HepG2 (cell line): ENCODE data around the gene GAL3ST3. TPM values are rescaled to one million over a fixed set of nuclear protein-coding genes. Genes with fewer than 3 reads are reported as not detected.
"Not testable (repeated sequence)": the region's sequence is repeated elsewhere in the genome, so short reads cannot be mapped to it uniquely, and the experiment has no call there.

ENCODE experiments used
- ATAC-seq: fragments of 200-7000 bp; cut with Tn5 transposase; 3 replicates; pipeline ENCODE4 v1.9.1; 2020; ENCODE audit warnings: mild to moderate bottlenecking, moderate library complexity
- BruUV-seq: library from RNA; stranded (reverse); fragments of 400-500 nt; replicated peaks from 2 replicates; lab custom pipeline; 2021; lab: Mats Ljungman, UMichigan
- CTCF ChIA-PET: fragments of 300-600 bp; formaldehyde crosslinking; extraction: SDS; loops from one replicate; lab custom pipeline; 2021; ENCODE audit warnings: low total read pairs, inconsistent platforms, low intra/inter-chr PET ratio; lab: Yijun Ruan, JAX
- POLR2A ChIA-PET: fragments of 350-600 bp; sonication (Branson Sonifier 250); formaldehyde crosslinking; loops from one replicate; lab custom pipeline; 2020; ENCODE audit warnings: antibody characterized with exemption, inconsistent platforms; lab: Yijun Ruan, JAX
- DNase-seq: peaks from one replicate; pipeline ENCODE4 v3.0.0-alpha.2; 2015; ENCODE audit warnings: low spot score
- FAIRE-seq: peaks from 3 replicates; lab custom pipeline; 2011; peaks lifted over from hg19 to GRCh38; lab: Jason Lieb, UNC
- H2AFZ ChIP-seq: one replicate; pipeline ENCODE4 v1.6.1; 2011; ENCODE audit warnings: low read length, inconsistent platforms
- H3K27ac ChIP-seq: fragments of 300-600 bp; 3 replicates; pipeline ENCODE4 v1.8.0; 2011; ENCODE audit warnings: mixed run types, mild to moderate bottlenecking, mixed read lengths, low read length, inconsistent platforms; ENCODE audit not compliant: insufficient read depth; ENCODE audit errors: extremely low read length
- H3K27me3 ChIP-seq, 2 experiments: fragments of 200-600 bp in 1 of 2; 2 replicates in 1 of 2; 3 replicates in 1 of 2; pipeline versions ENCODE4 v1.6.0 to v1.8.0; 2011; ENCODE audit warnings: low read length in 2 of 2, mild to moderate bottlenecking in 2 of 2, moderate library complexity in 2 of 2, inconsistent platforms in 1 of 2; ENCODE audit not compliant: insufficient read depth in 2 of 2, control insufficient read depth in 1 of 2
- H3K36me3 ChIP-seq, 2 experiments: fragments of 200-600 bp in 1 of 2; replicated peaks in 1 of 2; 2 replicates in 1 of 2; 3 replicates in 1 of 2; pipeline versions ENCODE4 v1.5.1 to v1.8.0; 2011; ENCODE audit warnings: low read length in 2 of 2, inconsistent platforms in 1 of 2; ENCODE audit not compliant: insufficient read depth in 2 of 2, control insufficient read depth in 1 of 2
- H3K4me1 ChIP-seq: 2 replicates; pipeline ENCODE4 v1.5.1; 2012; ENCODE audit warnings: low read length, inconsistent platforms; ENCODE audit not compliant: insufficient read depth
- H3K4me2 ChIP-seq: 2 replicates; pipeline ENCODE4 v1.6.0; 2011; ENCODE audit warnings: low read depth, low read length, inconsistent platforms
- H3K4me3 ChIP-seq, 3 experiments: fragments of 200-600 bp in 1 of 3; sonication (generic), shearing (Covaris generic) in 1 of 3; replicated peaks in 1 of 3; 2 replicates each; pipeline ENCODE4 v1.5.1; 2011 to 2016; ENCODE audit warnings: low read length in 3 of 3, inconsistent platforms in 2 of 3, low read depth in 2 of 3, mild to moderate bottlenecking in 2 of 3, control low read depth in 1 of 3, mixed read lengths in 1 of 3; ENCODE audit not compliant: insufficient read depth in 1 of 3
- H3K79me2 ChIP-seq: one replicate; pipeline ENCODE4 v1.6.1; 2011; ENCODE audit warnings: low read length, inconsistent platforms; ENCODE audit not compliant: insufficient read depth
- H3K9ac ChIP-seq: 2 replicates; pipeline ENCODE4 v1.6.0; 2011; ENCODE audit warnings: mild to moderate bottlenecking, low read depth, low read length, inconsistent platforms; ENCODE audit not compliant: insufficient read depth
- H3K9me3 ChIP-seq: 2 replicates; pipeline ENCODE4 v1.5.1; 2012; ENCODE audit warnings: mild to moderate bottlenecking, low read length
- H4K20me1 ChIP-seq: 2 replicates; pipeline ENCODE4 v1.6.0; 2011; ENCODE audit warnings: inconsistent platforms, mild to moderate bottlenecking, low read length, moderate library complexity; ENCODE audit not compliant: insufficient read depth
- ATM ChIP-seq: fragments of 450-650 bp; IDR thresholded peaks from 2 replicates; pipeline ENCODE4 v1.7.1; 2017; ENCODE audit warnings: mild to moderate bottlenecking, borderline replicate concordance
- CENPX ChIP-seq: sonication (generic); formaldehyde crosslinking; IDR thresholded peaks from 2 replicates; pipeline ENCODE4 v1.9.0; 2021; ENCODE audit warnings: mild to moderate bottlenecking, missing genetic modification reagents, moderate library complexity
- FOSL1 ChIP-seq: sonication (generic); formaldehyde crosslinking; IDR thresholded peaks from 2 replicates; pipeline ENCODE4 v1.9.0; 2021; ENCODE audit warnings: missing genetic modification reagents, borderline replicate concordance
- ISX ChIP-seq: sonication (generic); formaldehyde crosslinking; conservative IDR thresholded peaks from 2 replicates; pipeline ENCODE4 v1.5.0; 2020; ENCODE audit warnings: missing genetic modification reagents
- NFYB ChIP-seq: sonication (generic); formaldehyde crosslinking; IDR thresholded peaks from 2 replicates; pipeline ENCODE4 v1.4.0; 2020; ENCODE audit warnings: missing genetic modification reagents
- NR2F1 ChIP-seq, 2 experiments: fragments of 450-650 bp in 1 of 2; formaldehyde crosslinking in 1 of 2; IDR thresholded peaks; 2 replicates each; pipeline versions ENCODE4 v1.5.0 to v1.6.1; 2016 to 2020; ENCODE audit warnings: mild to moderate bottlenecking in 1 of 2, missing compliant biosample characterization in 1 of 2, missing genetic modification reagents in 1 of 2, moderate library complexity in 1 of 2
- RBM22 ChIP-seq: fragments of 200-400 bp; formaldehyde crosslinking; optimal IDR thresholded peaks from 2 replicates; pipeline ENCODE3; 2017; ENCODE audit warnings: mild to moderate bottlenecking, low read length, moderate library complexity
- ZNF263 ChIP-seq: sonication (generic); formaldehyde crosslinking; IDR thresholded peaks from 2 replicates; pipeline ENCODE4 v1.4.0; 2020; ENCODE audit warnings: missing genetic modification reagents
- ZNF629 ChIP-seq: sonication (generic); formaldehyde crosslinking; conservative IDR thresholded peaks from 2 replicates; pipeline ENCODE4 v1.5.0; 2020; ENCODE audit warnings: missing genetic modification reagents
- ZSCAN25 ChIP-seq: sonication (generic); formaldehyde crosslinking; IDR thresholded peaks from 2 replicates; pipeline ENCODE4 v1.8.0; 2022; ENCODE audit warnings: mild to moderate bottlenecking, missing genetic modification reagents
- WGBS: methylation state at CpG from one replicate; pipeline ENCODE4 v1.1.6; 2017; ENCODE audit warnings: low lambda C conversion rate; 5-methylcytosine and 5-hydroxymethylcytosine counted together
- in situ Hi-C: cut with HindIII; loops from 2 replicates; pipeline ENCODE4 v1.10.0; 2017; ENCODE audit warnings: low pct_unique_long_range_greater_than_20kb; ENCODE audit not compliant: extremely low pct_ligation_motif_present
- intact Hi-C: fragments of 100-400 bp; cut with micrococcal nuclease; formaldehyde crosslinking; loops from one replicate; pipeline ENCODE4 v1.10.0; 2022; ENCODE audit not compliant: unreplicated experiment
- polyA plus RNA-seq, 8 experiments: library from polyadenylated mRNA; depleted of rRNA in 3 of 8; stranded (reverse) in 7 of 8; unstranded in 1 of 8; fragments of >200 nt; fragmentation: Illumina TruSeq in 4 of 8; extraction: Trizol in 4 of 8; gene quantifications; 2 replicates each; pipeline versions ENCODE4 v1.2.1 to v1.2.3, GENCODE V29; 2011 to 2016; ENCODE audit warnings: low read depth in 4 of 8, missing spikeins in 1 of 8, mixed read lengths in 1 of 8; ENCODE audit not compliant: insufficient read depth in 1 of 8
- total RNA-seq, 5 experiments: library from RNA; depleted of rRNA; stranded (reverse); fragments of >200 nt; fragmentation: Illumina TruSeq; extraction: Trizol; gene quantifications; 2 replicates each; pipeline ENCODE4 v1.2.3, GENCODE V29; 2016; ENCODE audit warnings: low read depth in 1 of 5
- TF ChIP-seq, protein P1 (sequence below): IDR thresholded peaks from 2 replicates; pipeline ENCODE4 v1.6.1; 2018; ENCODE audit warnings: missing genetic modification reagents, mild to moderate bottlenecking, missing compliant biosample characterization
- TF ChIP-seq, protein P2 (sequence below): sonication (generic); formaldehyde crosslinking; IDR thresholded peaks from 2 replicates; pipeline ENCODE4 v1.4.0; 2020; ENCODE audit warnings: missing genetic modification reagents

The GAL3ST3 gene
- total and polyA plus RNA-seq, 2 of the 13 experiments (the other 11 are each of a cell fraction or from before 2014, with no cell fraction given), result not detected

DNA sequence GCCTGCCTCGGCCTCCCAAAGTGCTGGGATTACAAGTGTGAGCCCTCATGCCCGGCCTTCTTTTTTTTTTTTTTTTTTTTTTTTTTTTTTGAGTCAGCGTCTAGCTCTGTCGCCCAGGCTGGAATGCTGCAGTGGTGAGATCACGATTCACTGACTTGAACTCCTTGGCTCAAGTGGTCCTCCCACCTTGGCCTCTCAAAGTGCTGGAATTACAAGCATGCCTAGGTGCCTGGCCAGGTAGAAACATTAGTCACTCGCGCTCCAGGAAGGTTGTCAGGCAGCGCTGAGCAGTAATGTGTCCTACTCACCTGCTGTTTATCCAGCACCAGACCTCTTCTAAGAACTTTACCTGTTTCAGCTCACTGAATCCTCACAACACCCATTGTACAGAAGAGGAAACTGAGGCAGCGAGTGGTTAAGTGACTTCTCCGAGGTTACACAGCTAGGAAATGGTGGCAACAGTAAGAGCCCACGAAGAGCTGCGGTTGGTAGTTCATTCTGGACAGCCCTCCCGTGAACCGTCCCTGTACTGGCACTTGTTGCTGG is 37.6 kb downstream of the GAL3ST3 start:
- Histone ChIP-seq H3K9me3 (no peaks in the 10 kb centered on the region), H3K36me3 (no peaks in the 10 kb centered on the region), H3K4me3 (no peak overlapping the region), H2AFZ (no peak overlapping the region), H3K4me2 (no peak overlapping the region; the same call in 1 of the 2 replicates), H4K20me1 (no peaks in the 10 kb centered on the region), H3K79me2 (no peaks in the 10 kb centered on the region), H3K27me3 (peaks cover 6 to 43% of the 10 kb centered on the region in 2 experiments; a peak in 4 of 5 replicates), H3K27ac (no peak overlapping the region), H3K4me1 (peaks cover 14% of the 10 kb centered on the region; the same call in 1 of the 2 replicates), H3K9ac (no peak overlapping the region)
- in situ Hi-C loops (no loop called here), intact Hi-C loops (no loop called here)
- FAIRE-seq (no peak), ATAC-seq (no peak), DNase-seq (no peak)
- WGBS, result 5% methylated on average over 6 of the region's 14 CpGs
- POLR2A ChIA-PET, result interaction anchor here (1.2 kb wide), 1 partner anchor 9 kb away, joined by 3 read pairs; the partner anchor contains the start of genes BANF1 and EIF1AD
- TF ChIP-seq ZSCAN25 (CRISPR knock-in tag), result no peak
- TF ChIP-seq, protein P1, sequence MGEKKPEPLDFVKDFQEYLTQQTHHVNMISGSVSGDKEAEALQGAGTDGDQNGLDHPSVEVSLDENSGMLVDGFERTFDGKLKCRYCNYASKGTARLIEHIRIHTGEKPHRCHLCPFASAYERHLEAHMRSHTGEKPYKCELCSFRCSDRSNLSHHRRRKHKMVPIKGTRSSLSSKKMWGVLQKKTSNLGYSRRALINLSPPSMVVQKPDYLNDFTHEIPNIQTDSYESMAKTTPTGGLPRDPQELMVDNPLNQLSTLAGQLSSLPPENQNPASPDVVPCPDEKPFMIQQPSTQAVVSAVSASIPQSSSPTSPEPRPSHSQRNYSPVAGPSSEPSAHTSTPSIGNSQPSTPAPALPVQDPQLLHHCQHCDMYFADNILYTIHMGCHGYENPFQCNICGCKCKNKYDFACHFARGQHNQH (CRISPR knock-in tag), result no peak
- TF ChIP-seq ATM, result no peak
- TF ChIP-seq ZNF629 (CRISPR knock-in tag), result peak; percentile 70
- no peak for TF ChIP-seq NFYB
- TF ChIP-seq FOSL1, result no peak
- peak; percentile 50; the same call in 1 of the 2 replicates for TF ChIP-seq ZNF263 (CRISPR knock-in tag)
- TF ChIP-seq RBM22, result no peak
- TF ChIP-seq ISX (CRISPR knock-in tag), result no peak
- TF ChIP-seq, protein P2, sequence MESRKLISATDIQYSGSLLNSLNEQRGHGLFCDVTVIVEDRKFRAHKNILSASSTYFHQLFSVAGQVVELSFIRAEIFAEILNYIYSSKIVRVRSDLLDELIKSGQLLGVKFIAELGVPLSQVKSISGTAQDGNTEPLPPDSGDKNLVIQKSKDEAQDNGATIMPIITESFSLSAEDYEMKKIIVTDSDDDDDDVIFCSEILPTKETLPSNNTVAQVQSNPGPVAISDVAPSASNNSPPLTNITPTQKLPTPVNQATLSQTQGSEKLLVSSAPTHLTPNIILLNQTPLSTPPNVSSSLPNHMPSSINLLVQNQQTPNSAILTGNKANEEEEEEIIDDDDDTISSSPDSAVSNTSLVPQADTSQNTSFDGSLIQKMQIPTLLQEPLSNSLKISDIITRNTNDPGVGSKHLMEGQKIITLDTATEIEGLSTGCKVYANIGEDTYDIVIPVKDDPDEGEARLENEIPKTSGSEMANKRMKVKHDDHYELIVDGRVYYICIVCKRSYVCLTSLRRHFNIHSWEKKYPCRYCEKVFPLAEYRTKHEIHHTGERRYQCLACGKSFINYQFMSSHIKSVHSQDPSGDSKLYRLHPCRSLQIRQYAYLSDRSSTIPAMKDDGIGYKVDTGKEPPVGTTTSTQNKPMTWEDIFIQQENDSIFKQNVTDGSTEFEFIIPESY, result peak; percentile 40; the same call in 1 of the 2 replicates
- TF ChIP-seq CENPX (CRISPR knock-in tag), result no peak
- TF ChIP-seq NR2F1 (CRISPR knock-in tag; IDR thresholded peaks at IDR 0.05), result no peak
- CTCF ChIA-PET, result no interaction called here
- no TSS peak for BruUV-seq

DNA sequence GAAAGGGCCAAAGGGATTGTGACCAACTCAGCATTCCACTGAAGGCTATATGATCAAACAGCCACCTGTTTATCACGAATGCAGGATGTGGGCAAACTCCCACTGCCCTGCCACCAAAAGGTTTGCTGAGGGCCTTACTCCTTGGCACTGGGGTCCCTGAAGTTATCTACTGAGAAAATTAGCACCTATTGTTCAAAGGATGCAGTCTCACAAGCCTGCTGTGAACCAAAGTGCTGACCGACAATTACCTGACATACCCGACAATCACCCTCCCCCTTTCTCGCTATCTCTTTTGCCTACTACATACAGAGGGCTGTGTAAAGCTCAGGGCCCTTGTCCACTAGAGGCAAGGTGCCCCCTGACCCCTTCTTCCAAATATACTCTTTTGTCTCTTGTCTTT is 38.9 kb downstream of the GAL3ST3 start:
- in situ Hi-C loops, result not testable (repeated sequence)

More for the DNA sequence above, 38.9 kb downstream of the GAL3ST3 start:
- CTCF ChIA-PET, H3K79me2 ChIP-seq, ATAC-seq, H3K9ac ChIP-seq, DNase-seq, BruUV-seq, H4K20me1 ChIP-seq, H2AFZ ChIP-seq, H3K4me3 ChIP-seq, FAIRE-seq, H3K4me2 ChIP-seq, H3K27ac ChIP-seq, intact Hi-C loops, H3K36me3 ChIP-seq, POLR2A ChIA-PET, H3K9me3 ChIP-seq: not testable (repeated sequence)
- H3K4me1 ChIP-seq, result peaks cover 14% of the 10 kb centered on the region; the same call in 1 of the 2 replicates
- H3K27me3 ChIP-seq, result peaks cover 6 to 34% of the 10 kb centered on the region in 2 experiments; a peak in 4 of 5 replicates
- 23% methylated on average over 4 of the region's 4 CpGs for WGBS
